Tibial nerve (tissue), 4 donors: ENCODE results near the gene PTER. TPM values are rescaled to one million over a fixed set of nuclear protein-coding genes. Genes with fewer than 3 reads are reported as not detected.

Source experiments
- DNase-seq, 2 donors: peaks; one replicate each; pipeline ENCODE4 v3.0.0-alpha.2; 2019; ENCODE audit warnings: low spot score in 2 of 2
- H3K27ac ChIP-seq, 4 donors: fragments of 200-600 bp; sonication (generic) in 3 of 4; one replicate each; pipeline ENCODE4 v1.5.1; 2017 to 2019; ENCODE audit warnings: mild to moderate bottlenecking in 1 of 4
- H3K27me3 ChIP-seq, 2 donors: fragments of 200-600 bp; sonication (generic) in 1 of 2; one replicate each; pipeline versions ENCODE4 v1.5.1 to v1.6.0; 2017 to 2019
- H3K36me3 ChIP-seq, 3 donors: fragments of 200-600 bp; sonication (generic); one replicate each; pipeline ENCODE4 v1.5.1; 2018 to 2019
- H3K4me1 ChIP-seq, 4 donors: fragments of 200-600 bp; sonication (generic) in 3 of 4; one replicate each; pipeline ENCODE4 v1.5.1; 2017 to 2019
- H3K4me3 ChIP-seq, 4 donors: fragments of 200-600 bp; sonication (generic) in 3 of 4; one replicate each; pipeline ENCODE4 v1.5.1; 2017 to 2019; ENCODE audit warnings: mild to moderate bottlenecking in 1 of 4, moderate library complexity in 1 of 4
- H3K9me3 ChIP-seq, 4 donors: fragments of 200-600 bp; sonication (generic) in 3 of 4; one replicate each; pipeline ENCODE4 v1.5.1; 2017 to 2019
- EP300 ChIP-seq, 2 donors: sonication (generic); formaldehyde crosslinking; IDR thresholded peaks; one replicate each; pipeline ENCODE4 v1.6.1; 2017; ENCODE audit warnings: antibody characterized with exemption in 2 of 2, mild to moderate bottlenecking in 1 of 2
- POLR2A ChIP-seq, 2 donors: fragments of 450-650 bp; IDR thresholded peaks; one replicate each; pipeline ENCODE4 v1.6.1; 2017; ENCODE audit warnings: antibody characterized with exemption in 2 of 2, mild to moderate bottlenecking in 2 of 2, moderate library complexity in 2 of 2
- WGBS, 2 donors: methylation state at CpG; one replicate each; pipeline ENCODE4 v1.1.5; 2018; 5-methylcytosine and 5-hydroxymethylcytosine counted together
- total RNA-seq, 4 donors: library from RNA; depleted of rRNA; stranded (reverse); fragments of >200 nt; gene quantifications; one replicate each; pipeline ENCODE4 v1.1.0, GENCODE V29; 2016
- TF ChIP-seq, protein P1 (sequence below), 5 experiments: fragments of 200-600 bp in 3 of 5; fragments of 450-650 bp in 2 of 5; sonication (generic) in 3 of 5; IDR thresholded peaks; one replicate each; pipeline ENCODE4 v1.5.1; 2016 to 2019; ENCODE audit warnings: antibody characterized with exemption in 5 of 5, mild to moderate bottlenecking in 3 of 5, moderate library complexity in 2 of 5

The PTER gene
- total RNA-seq, 4 donors from 2014 or later: 4.9 to 26.4 (median 12.1) TPM

DNA sequence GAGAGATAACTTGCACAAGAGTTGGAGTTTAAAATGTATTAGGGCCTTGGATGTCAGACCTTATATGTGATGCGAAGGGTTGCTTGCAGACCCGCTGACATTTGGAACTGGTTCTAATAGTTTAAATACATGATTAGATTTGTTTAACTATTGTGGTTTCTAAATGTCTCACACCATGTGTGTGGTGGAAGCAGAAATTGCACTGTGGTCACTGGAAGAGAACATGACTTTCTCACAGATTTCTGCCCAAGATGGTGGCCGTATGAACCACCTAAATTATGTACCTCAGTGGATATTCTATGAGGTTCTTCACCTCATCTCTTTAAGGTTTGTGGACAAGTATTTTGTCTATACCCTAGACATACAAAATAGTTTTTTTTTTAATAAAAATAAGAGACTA, 93.0 kb downstream of the PTER start:
- Histone ChIP-seq H3K9me3 (no peaks in the 10 kb centered on the region), H3K4me3 (no peak overlapping the region), H3K36me3 (no peaks in the 10 kb centered on the region), H3K27ac (no peak overlapping the region), H3K27me3 (no peaks in the 10 kb centered on the region), H3K4me1 (no peaks in the 10 kb centered on the region)
- WGBS, 2 donors: 83% methylated on average over 3 of the region's 3 CpGs
- DNase-seq: no peak
- TF ChIP-seq, protein P1, sequence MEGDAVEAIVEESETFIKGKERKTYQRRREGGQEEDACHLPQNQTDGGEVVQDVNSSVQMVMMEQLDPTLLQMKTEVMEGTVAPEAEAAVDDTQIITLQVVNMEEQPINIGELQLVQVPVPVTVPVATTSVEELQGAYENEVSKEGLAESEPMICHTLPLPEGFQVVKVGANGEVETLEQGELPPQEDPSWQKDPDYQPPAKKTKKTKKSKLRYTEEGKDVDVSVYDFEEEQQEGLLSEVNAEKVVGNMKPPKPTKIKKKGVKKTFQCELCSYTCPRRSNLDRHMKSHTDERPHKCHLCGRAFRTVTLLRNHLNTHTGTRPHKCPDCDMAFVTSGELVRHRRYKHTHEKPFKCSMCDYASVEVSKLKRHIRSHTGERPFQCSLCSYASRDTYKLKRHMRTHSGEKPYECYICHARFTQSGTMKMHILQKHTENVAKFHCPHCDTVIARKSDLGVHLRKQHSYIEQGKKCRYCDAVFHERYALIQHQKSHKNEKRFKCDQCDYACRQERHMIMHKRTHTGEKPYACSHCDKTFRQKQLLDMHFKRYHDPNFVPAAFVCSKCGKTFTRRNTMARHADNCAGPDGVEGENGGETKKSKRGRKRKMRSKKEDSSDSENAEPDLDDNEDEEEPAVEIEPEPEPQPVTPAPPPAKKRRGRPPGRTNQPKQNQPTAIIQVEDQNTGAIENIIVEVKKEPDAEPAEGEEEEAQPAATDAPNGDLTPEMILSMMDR (IDR thresholded peaks at IDR 0.05): no peak
- no peak for TF ChIP-seq POLR2A (IDR thresholded peaks at IDR 0.05)
- TF ChIP-seq EP300 (IDR thresholded peaks at IDR 0.05): no peak

- Histone ChIP-seq H3K36me3 (no peaks in the 10 kb centered on the region), H3K27me3 (no peaks in the 10 kb centered on the region), H3K4me1 (no peaks in the 10 kb centered on the region), H3K4me3 (no peak overlapping the region), H3K27ac (no peak overlapping the region), H3K9me3 (no peaks in the 10 kb centered on the region)
- TF ChIP-seq, protein P1 (IDR thresholded peaks at IDR 0.05): no peak
- TF ChIP-seq EP300 (IDR thresholded peaks at IDR 0.05) (no peak), POLR2A (IDR thresholded peaks at IDR 0.05) (no peak)
- WGBS, 2 donors: 85 to 87% methylated on average over 5 of the region's 5 CpGs
- no peak for DNase-seq
These were observed 99.3 kb downstream of the PTER start for GRCh38 chr10:16536155-16536554.

GRCh38 chr10:16544099-16544498, 107.3 kb downstream of the PTER start:
- Histone ChIP-seq H3K4me3 (no peak overlapping the region), H3K4me1 (no peaks in the 10 kb centered on the region), H3K9me3 (no peaks in the 10 kb centered on the region), H3K27ac (no peak overlapping the region), H3K36me3 (no peaks in the 10 kb centered on the region), H3K27me3 (no peaks in the 10 kb centered on the region)
- WGBS, 2 donors: 58 to 65% methylated on average over 3 of the region's 3 CpGs
- DNase-seq: no peak
- TF ChIP-seq EP300 (IDR thresholded peaks at IDR 0.05): no peak
- no peak for TF ChIP-seq POLR2A (IDR thresholded peaks at IDR 0.05)
- TF ChIP-seq, protein P1 (IDR thresholded peaks at IDR 0.05): no peak

GRCh38 chr10:16544591-16544990, 107.8 kb downstream of the PTER start:
- 86% methylated on average over 4 of the region's 4 CpGs for WGBS, 2 donors
- H3K4me3 ChIP-seq: no peak overlapping the region

DNA sequence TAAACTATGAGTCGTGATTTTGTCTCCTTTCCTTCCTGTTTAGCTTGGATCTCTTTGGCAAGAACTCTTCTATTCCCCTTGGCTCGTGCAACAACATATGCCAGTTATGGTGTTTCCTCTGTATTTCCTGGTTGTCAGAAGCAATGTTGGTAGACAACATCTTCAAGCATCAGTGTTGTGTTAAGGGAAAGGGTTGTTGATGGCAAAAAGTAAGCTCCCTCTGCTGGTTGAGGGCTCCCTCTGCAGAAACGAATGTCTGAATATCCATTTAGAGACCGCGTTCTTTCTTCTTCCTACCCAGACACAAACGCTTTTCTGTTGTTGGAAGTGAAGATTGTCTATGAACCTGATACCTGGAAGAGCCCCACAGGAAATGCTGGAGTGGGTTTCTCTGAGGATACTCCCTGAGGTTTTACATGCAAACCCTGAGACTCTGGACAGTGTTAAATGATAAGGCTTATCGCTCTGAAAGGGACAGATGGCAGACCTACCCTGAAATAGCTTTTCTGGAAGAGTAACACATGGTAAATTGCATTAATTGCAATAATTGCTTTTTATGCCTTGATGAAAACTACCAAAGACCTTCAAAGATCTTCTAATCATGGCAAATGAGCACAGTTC, 108.4 kb downstream of the PTER start:
- no peak for DNase-seq
- no peaks in the 10 kb centered on the region for H3K9me3 ChIP-seq
- TF ChIP-seq POLR2A (IDR thresholded peaks at IDR 0.05) (no peak), EP300 (IDR thresholded peaks at IDR 0.05) (no peak)
- TF ChIP-seq, protein P1 (IDR thresholded peaks at IDR 0.05): peak in 4 of 5 experiments; percentile 21 to 33 (median 30)
- no peaks in the 10 kb centered on the region for H3K27me3 ChIP-seq
- no peak overlapping the region for H3K4me3 ChIP-seq
- no peaks in the 10 kb centered on the region for H3K4me1 ChIP-seq
- no peaks in the 10 kb centered on the region for H3K36me3 ChIP-seq
- no peak overlapping the region for H3K27ac ChIP-seq
- 31 to 34% methylated on average over 7 of the region's 7 CpGs for WGBS, 2 donors

More at GRCh38 chr10:16544591-16544990, 107.8 kb downstream of the PTER start:
- Histone ChIP-seq H3K27ac (no peak overlapping the region), H3K27me3 (no peaks in the 10 kb centered on the region), H3K4me1 (no peaks in the 10 kb centered on the region), H3K9me3 (no peaks in the 10 kb centered on the region), H3K36me3 (no peaks in the 10 kb centered on the region)
- DNase-seq: no peak
- TF ChIP-seq, protein P1 (IDR thresholded peaks at IDR 0.05): no peak
